ENCODE results near the gene SARNP. TPM values are rescaled to one million over a fixed set of nuclear protein-coding genes. Genes with fewer than 3 reads are reported as not detected.
A peak's percentile ranks its signal among the peaks of the same experiment; 100 is the strongest.

SARNP gene
- total and polyA plus RNA-seq, 9 of the 15 experiments (the other 6 are each of a cell fraction or from before 2014, with no cell fraction given) = 70.1 to 400 (median 198) TPM

GRCh38 chr12:55732288-55732687 lies 85.2 kb downstream of the SARNP start:
- in situ Hi-C loops (cut with MboI) = no loop called here
- FAIRE-seq (no peak), DNase-seq (ENCODE audit: extremely low read depth in 1 of 4, low spot score in 3 of 4) (no peak), ATAC-seq (no peak)
- intact Hi-C loops (cut with micrococcal nuclease) = no loop called here
- Histone ChIP-seq H4K20me1 (replicated peaks; ENCODE audit: control insufficient read depth, insufficient read depth, low read length) (0 out of 2 replicates have a peak, but pooled peaks cover 5% of the 10 kb centered on the region), H3K9me1 (ENCODE audit: control insufficient read depth, insufficient read depth, low read length) (no peaks in the 10 kb centered on the region), H2AFZ (ENCODE audit: low read depth, low read length) (no peak overlapping the region), H3K27me3 (ENCODE audit: control insufficient read depth in 2 of 2, insufficient read depth in 2 of 2, low read length in 2 of 2) (no peaks in the 10 kb centered on the region), H3K36me3 (ENCODE audit: control insufficient read depth, insufficient read depth, low read length) (peaks cover 1% of the 10 kb centered on the region; the same call in 1 of the 3 replicates), H3K4me2 (ENCODE audit: insufficient read depth, low read length) (no peak overlapping the region), H3K4me1 (replicated peaks in 1 of 2; ENCODE audit: control insufficient read depth in 2 of 2, insufficient read depth in 2 of 2, low read length in 2 of 2) (peaks cover 20 to 36% of the 10 kb centered on the region in 2 experiments; a peak in 4 of 5 replicates), H3K9me3 (replicated peaks; ENCODE audit: control insufficient read depth, insufficient read depth, low read depth, low read length) (no peaks in the 10 kb centered on the region), H3K79me2 (ENCODE audit: control insufficient read depth, insufficient read depth, low read length) (peaks cover 20% of the 10 kb centered on the region), H3K4me3 (no peak overlapping the region), H3K27ac (ENCODE audit: extremely low read depth, low read depth, low read length) (no peak overlapping the region), H3K9ac (ENCODE audit: insufficient read depth in 1 of 2, low read depth in 2 of 2, low read length in 2 of 2) (peak overlapping the region in 1 of 2 experiments; percentile 73; a peak in 1 of 4 replicates)
- ChIA-PET POLR2A (no interaction called here), CTCF (ENCODE audit: low intra/inter-chr PET ratio) (no interaction called here)
- 47% methylated on average over 4 of the region's 4 CpGs for WGBS (ENCODE audit: insufficient coverage, low coverage, missing lambda C conversion rate)
- TF ChIP-seq SLC30A9 (CRISPR knock-in tag; IDR thresholded peaks at IDR 0.05) = no peak
- no peak for TF ChIP-seq USF2 (CRISPR knock-in tag; IDR thresholded peaks at IDR 0.05)
- TF ChIP-seq POLR2B (IDR thresholded peaks at IDR 0.05; ENCODE audit: low read depth, partially characterized antibody) = no peak
- no peak for TF ChIP-seq FOSL1 (tag; conservative IDR thresholded peaks at IDR 0.05)
- TF ChIP-seq PCBP2 (IDR thresholded peaks at IDR 0.05; ENCODE audit: low read depth, low read length, poor library complexity, severe bottlenecking) = no peak
- TF ChIP-seq ZNF445 (CRISPR knock-in tag; IDR thresholded peaks at IDR 0.05; ENCODE audit: low read depth) = no peak
- TF ChIP-seq PPARD (CRISPR knock-in tag; IDR thresholded peaks at IDR 0.05) = no peak
- TF ChIP-seq REST (IDR thresholded peaks at IDR 0.05; ENCODE audit: borderline replicate concordance) = no peak
- TF ChIP-seq REST (CRISPR knock-in tag; IDR thresholded peaks at IDR 0.05; ENCODE audit: low read depth) = no peak
- TF ChIP-seq HDAC1 (IDR thresholded peaks at IDR 0.05) = no peak
- no peak for TF ChIP-seq MAFF (IDR thresholded peaks at IDR 0.05; ENCODE audit: low read length)
- no TSS peak for BruUV-seq (replicated peaks)

All from K562 (cell line).